C4-2B (cell line): Measurements from ENCODE around the gene TMEM239.
"Not testable (repeated sequence)": the region's sequence is repeated elsewhere in the genome, so short reads cannot be mapped to it uniquely, and the experiment has no call there.

Experiments
- CTCF ChIP-seq: fragments of 450-650 bp; conservative IDR thresholded peaks from 2 replicates; pipeline ENCODE4 v1.5.1; 2017; ENCODE audit warnings: mild to moderate bottlenecking
- ZFX ChIP-seq: fragments of 450-650 bp; IDR thresholded peaks from 2 replicates; pipeline ENCODE4 v1.6.1; 2017

GRCh38 chr20:2770091-2770490 lies 46.1 kb upstream of the TMEM239 start:
- TF ChIP-seq CTCF, ZFX: not testable (repeated sequence)
